WTC11 (cell line): Measurements from ENCODE around the gene PIP4K2A. TPM values are rescaled to one million over a fixed set of nuclear protein-coding genes. Genes with fewer than 3 reads are reported as not detected.

Experiments used
- ATAC-seq: fragments of 200-7000 bp; cut with Tn5 transposase; 2 replicates; pipeline ENCODE4 v1.10.0; 2021; ENCODE audit warnings: mild to moderate bottlenecking, moderate library complexity
- CTCF ChIA-PET: fragments of 300-600 bp; sonication (Branson Sonifier 250); formaldehyde crosslinking; loops from one replicate; lab custom pipeline; 2021; ENCODE audit warnings: antibody characterized with exemption; lab: Charles Lee
- POLR2A ChIA-PET: fragments of 350-600 bp; sonication (Branson Sonifier 250); formaldehyde crosslinking; loops from one replicate; lab custom pipeline; 2021; ENCODE audit warnings: antibody characterized with exemption; lab: Charles Lee
- DNase-seq: peaks from one replicate; pipeline ENCODE4 v3.0.0; 2021; ENCODE audit warnings: low spot score
- H3K27ac Mint-ChIP-seq: 2 replicates; pipeline ENCODE4 v1.8.0; 2021; ENCODE audit warnings: mixed read lengths
- H3K27me3 Mint-ChIP-seq: 2 replicates; pipeline ENCODE4 v1.8.0; 2021; ENCODE audit warnings: low read depth, mild to moderate bottlenecking, moderate library complexity, mixed read lengths
- H3K36me3 Mint-ChIP-seq: 2 replicates; pipeline ENCODE4 v1.8.0; 2021; ENCODE audit warnings: mixed read lengths
- H3K4me1 Mint-ChIP-seq: 2 replicates; pipeline ENCODE4 v1.8.0; 2022; ENCODE audit warnings: mixed read lengths
- H3K4me3 Mint-ChIP-seq: 2 replicates; pipeline ENCODE4 v1.8.0; 2021; ENCODE audit warnings: mild to moderate bottlenecking, moderate library complexity, mixed read lengths
- H3K9me3 Mint-ChIP-seq: 2 replicates; pipeline ENCODE4 v1.8.0; 2021; ENCODE audit warnings: mixed read lengths
- ELF4 ChIP-seq: sonication (generic); formaldehyde crosslinking; IDR thresholded peaks from 2 replicates; pipeline ENCODE4 v1.8.1; 2022; ENCODE audit warnings: low read depth, mild to moderate bottlenecking, moderate library complexity, missing genetic modification reagents
- EMX1 ChIP-seq: fragments of 250-450 bp; sonication (Bioruptor Pico); IDR thresholded peaks from 2 replicates; pipeline ENCODE4 v1.8.0; 2021; ENCODE audit warnings: mild to moderate bottlenecking
- JUN ChIP-seq: sonication (generic); formaldehyde crosslinking; IDR thresholded peaks from 2 replicates; pipeline ENCODE4 v1.8.0; 2023; ENCODE audit warnings: mild to moderate bottlenecking, missing genetic modification reagents
- KAT7 ChIP-seq: sonication (generic); formaldehyde crosslinking; IDR thresholded peaks from 2 replicates; pipeline ENCODE4 v1.8.1; 2023; ENCODE audit warnings: missing genetic modification reagents, mild to moderate bottlenecking, borderline replicate concordance
- NFYB ChIP-seq: sonication (generic); formaldehyde crosslinking; conservative IDR thresholded peaks from 2 replicates; pipeline ENCODE4 v1.8.0; 2022; ENCODE audit warnings: low read depth, missing genetic modification reagents
- NR2C2 ChIP-seq: sonication (generic); formaldehyde crosslinking; IDR thresholded peaks from 2 replicates; pipeline ENCODE4 v1.8.0; 2022; ENCODE audit warnings: mild to moderate bottlenecking, missing genetic modification reagents
- PRRX2 ChIP-seq: fragments of 250-450 bp; sonication (Bioruptor Pico); IDR thresholded peaks from 2 replicates; pipeline ENCODE4 v1.8.0; 2021; ENCODE audit warnings: mild to moderate bottlenecking
- SP1 ChIP-seq: sonication (generic); formaldehyde crosslinking; conservative IDR thresholded peaks from 2 replicates; pipeline ENCODE4 v1.8.1; 2022; ENCODE audit warnings: missing genetic modification reagents
- TCF7 ChIP-seq: sonication (generic); formaldehyde crosslinking; IDR thresholded peaks from 2 replicates; pipeline ENCODE4 v1.8.0; 2022; ENCODE audit warnings: mild to moderate bottlenecking, low read depth, missing genetic modification reagents, moderate library complexity
- ZNF121 ChIP-seq: sonication (generic); formaldehyde crosslinking; IDR thresholded peaks from 2 replicates; pipeline ENCODE4 v1.8.0; 2023; ENCODE audit warnings: missing genetic modification reagents
- ZNF232 ChIP-seq: sonication (generic); formaldehyde crosslinking; IDR thresholded peaks from 2 replicates; pipeline ENCODE4 v1.8.0; 2022; ENCODE audit warnings: mild to moderate bottlenecking, missing genetic modification reagents
- ZNF263 ChIP-seq: sonication (generic); formaldehyde crosslinking; IDR thresholded peaks from 2 replicates; pipeline ENCODE4 v1.8.1; 2022; ENCODE audit warnings: low read depth, mild to moderate bottlenecking, moderate library complexity, missing genetic modification reagents
- total RNA-seq: library from RNA; stranded (reverse); gene quantifications from 3 replicates; pipeline ENCODE4 v1.2.3, GENCODE V29; 2021
- TF ChIP-seq, protein P1 (sequence below): sonication (generic); formaldehyde crosslinking; IDR thresholded peaks from 2 replicates; pipeline ENCODE4 v1.8.0; 2022; ENCODE audit warnings: mild to moderate bottlenecking, missing genetic modification reagents
- TF ChIP-seq, protein P2 (sequence below): sonication (generic); formaldehyde crosslinking; conservative IDR thresholded peaks from 2 replicates; pipeline ENCODE4 v1.8.1; 2023; ENCODE audit warnings: mild to moderate bottlenecking, low read depth, missing genetic modification reagents, moderate library complexity
- TF ChIP-seq, protein P3 (sequence below): fragments of 250-450 bp; sonication (Bioruptor Pico); IDR thresholded peaks from 2 replicates; pipeline ENCODE4 v1.9.0; 2021; ENCODE audit warnings: mild to moderate bottlenecking
- TF ChIP-seq, protein P4 (sequence below): fragments of 250-450 bp; sonication (Bioruptor Pico); IDR thresholded peaks from 2 replicates; pipeline ENCODE4 v1.9.0; 2021; ENCODE audit warnings: mild to moderate bottlenecking, borderline replicate concordance
- TF ChIP-seq, protein P5 (sequence below): sonication (generic); formaldehyde crosslinking; IDR thresholded peaks from 2 replicates; pipeline ENCODE4 v1.8.0; 2023; ENCODE audit warnings: mild to moderate bottlenecking, missing genetic modification reagents
- TF ChIP-seq, protein P6 (sequence below): fragments of 250-450 bp; sonication (Bioruptor Pico); IDR thresholded peaks from 2 replicates; pipeline ENCODE4 v2.1.2; 2022; ENCODE audit warnings: mild to moderate bottlenecking, moderate library complexity

PIP4K2A gene
- total RNA-seq, 1 experiment from 2014 or later: 47.5 TPM

DNA sequence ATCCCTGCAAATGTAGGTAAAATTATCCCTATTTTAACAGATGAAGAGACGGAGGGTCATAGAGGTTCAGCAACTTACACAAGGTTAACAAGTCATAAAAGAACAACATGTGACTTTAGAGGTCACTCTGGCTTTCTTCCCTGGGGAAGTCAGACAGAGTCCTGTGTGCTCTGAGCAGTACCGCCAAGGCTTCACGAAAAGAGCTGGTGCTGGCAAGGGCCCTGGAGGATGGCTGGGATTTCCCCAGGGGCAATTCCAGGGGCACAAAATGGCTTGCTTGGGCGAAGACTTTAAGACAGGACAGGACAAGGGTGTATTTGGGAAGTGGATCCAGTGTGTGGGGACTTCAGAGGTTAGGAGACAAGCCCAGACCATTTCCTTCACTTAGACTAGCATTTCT, 144.1 kb downstream of the PIP4K2A start:
- no peak overlapping the region for H3K4me3 Mint-ChIP-seq
- TF ChIP-seq, protein P1, sequence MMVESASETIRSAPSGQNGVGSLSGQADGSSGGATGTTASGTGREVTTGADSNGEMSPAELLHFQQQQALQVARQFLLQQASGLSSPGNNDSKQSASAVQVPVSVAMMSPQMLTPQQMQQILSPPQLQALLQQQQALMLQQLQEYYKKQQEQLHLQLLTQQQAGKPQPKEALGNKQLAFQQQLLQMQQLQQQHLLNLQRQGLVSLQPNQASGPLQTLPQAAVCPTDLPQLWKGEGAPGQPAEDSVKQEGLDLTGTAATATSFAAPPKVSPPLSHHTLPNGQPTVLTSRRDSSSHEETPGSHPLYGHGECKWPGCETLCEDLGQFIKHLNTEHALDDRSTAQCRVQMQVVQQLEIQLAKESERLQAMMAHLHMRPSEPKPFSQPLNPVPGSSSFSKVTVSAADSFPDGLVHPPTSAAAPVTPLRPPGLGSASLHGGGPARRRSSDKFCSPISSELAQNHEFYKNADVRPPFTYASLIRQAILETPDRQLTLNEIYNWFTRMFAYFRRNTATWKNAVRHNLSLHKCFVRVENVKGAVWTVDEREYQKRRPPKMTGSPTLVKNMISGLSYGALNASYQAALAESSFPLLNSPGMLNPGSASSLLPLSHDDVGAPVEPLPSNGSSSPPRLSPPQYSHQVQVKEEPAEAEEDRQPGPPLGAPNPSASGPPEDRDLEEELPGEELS (CRISPR knock-in tag): no peak
- TF ChIP-seq ZNF121 (no peak), ZNF232 (CRISPR knock-in tag) (no peak), SP1 (CRISPR knock-in tag) (no peak), ZNF263 (CRISPR knock-in tag) (no peak), EMX1 (no peak)
- TF ChIP-seq, protein P2, sequence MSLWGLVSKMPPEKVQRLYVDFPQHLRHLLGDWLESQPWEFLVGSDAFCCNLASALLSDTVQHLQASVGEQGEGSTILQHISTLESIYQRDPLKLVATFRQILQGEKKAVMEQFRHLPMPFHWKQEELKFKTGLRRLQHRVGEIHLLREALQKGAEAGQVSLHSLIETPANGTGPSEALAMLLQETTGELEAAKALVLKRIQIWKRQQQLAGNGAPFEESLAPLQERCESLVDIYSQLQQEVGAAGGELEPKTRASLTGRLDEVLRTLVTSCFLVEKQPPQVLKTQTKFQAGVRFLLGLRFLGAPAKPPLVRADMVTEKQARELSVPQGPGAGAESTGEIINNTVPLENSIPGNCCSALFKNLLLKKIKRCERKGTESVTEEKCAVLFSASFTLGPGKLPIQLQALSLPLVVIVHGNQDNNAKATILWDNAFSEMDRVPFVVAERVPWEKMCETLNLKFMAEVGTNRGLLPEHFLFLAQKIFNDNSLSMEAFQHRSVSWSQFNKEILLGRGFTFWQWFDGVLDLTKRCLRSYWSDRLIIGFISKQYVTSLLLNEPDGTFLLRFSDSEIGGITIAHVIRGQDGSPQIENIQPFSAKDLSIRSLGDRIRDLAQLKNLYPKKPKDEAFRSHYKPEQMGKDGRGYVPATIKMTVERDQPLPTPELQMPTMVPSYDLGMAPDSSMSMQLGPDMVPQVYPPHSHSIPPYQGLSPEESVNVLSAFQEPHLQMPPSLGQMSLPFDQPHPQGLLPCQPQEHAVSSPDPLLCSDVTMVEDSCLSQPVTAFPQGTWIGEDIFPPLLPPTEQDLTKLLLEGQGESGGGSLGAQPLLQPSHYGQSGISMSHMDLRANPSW (CRISPR knock-in tag): no peak
- TF ChIP-seq, protein P3, sequence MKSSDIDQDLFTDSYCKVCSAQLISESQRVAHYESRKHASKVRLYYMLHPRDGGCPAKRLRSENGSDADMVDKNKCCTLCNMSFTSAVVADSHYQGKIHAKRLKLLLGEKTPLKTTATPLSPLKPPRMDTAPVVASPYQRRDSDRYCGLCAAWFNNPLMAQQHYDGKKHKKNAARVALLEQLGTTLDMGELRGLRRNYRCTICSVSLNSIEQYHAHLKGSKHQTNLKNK (CRISPR knock-in tag): no peak
- TF ChIP-seq, all 79 proteins: peak for 0
- Mint-ChIP-seq H3K9me3 (no peaks in the 10 kb centered on the region), H3K27me3 (no peaks in the 10 kb centered on the region), H3K4me1 (peaks cover 26% of the 10 kb centered on the region), H3K36me3 (peaks cover 40% of the 10 kb centered on the region), H3K27ac (no peak overlapping the region)
- DNase-seq (no peak), ATAC-seq (no peak)
- ChIA-PET CTCF (interaction anchor here (0.7 kb wide), 1 partner anchor 84 kb away, joined by 3 read pairs; no protein-coding TSS in a partner anchor), POLR2A (no interaction called here)

DNA sequence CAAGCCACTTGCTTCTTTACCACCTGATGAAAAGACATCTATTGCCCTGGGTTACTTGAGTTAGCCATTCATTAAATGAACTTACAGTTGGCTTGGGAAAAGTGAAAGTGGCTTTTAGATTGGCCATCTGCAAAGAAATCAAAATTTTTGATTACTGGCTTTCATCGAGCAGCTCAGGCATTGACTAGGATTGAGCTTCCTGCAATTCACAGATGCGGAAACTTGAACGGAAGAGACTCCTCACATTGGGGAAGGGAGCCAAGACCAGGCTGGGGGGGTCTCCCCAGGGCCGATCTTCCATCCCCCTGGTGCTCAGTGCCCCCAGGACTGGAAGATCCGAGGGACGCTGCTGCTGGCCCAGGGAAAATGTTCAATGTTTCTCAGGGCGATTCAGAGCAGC, 145.4 kb downstream of the PIP4K2A start:
- DNase-seq (no peak), ATAC-seq (no peak)
- Mint-ChIP-seq H3K4me1 (peaks cover 33% of the 10 kb centered on the region), H3K27me3 (no peaks in the 10 kb centered on the region), H3K36me3 (peaks cover 43% of the 10 kb centered on the region), H3K27ac (no peak overlapping the region), H3K9me3 (no peaks in the 10 kb centered on the region), H3K4me3 (no peak overlapping the region)
- ChIA-PET POLR2A (no interaction called here), CTCF (no interaction called here)
- TF ChIP-seq NR2C2 (CRISPR knock-in tag) (no peak), ELF4 (CRISPR knock-in tag) (no peak), ZNF263 (CRISPR knock-in tag) (no peak), ZNF121 (no peak), NFYB (no peak), JUN (CRISPR knock-in tag) (no peak), KAT7 (no peak), TCF7 (CRISPR knock-in tag) (no peak), PRRX2 (CRISPR knock-in tag) (no peak)
- TF ChIP-seq, protein P4, sequence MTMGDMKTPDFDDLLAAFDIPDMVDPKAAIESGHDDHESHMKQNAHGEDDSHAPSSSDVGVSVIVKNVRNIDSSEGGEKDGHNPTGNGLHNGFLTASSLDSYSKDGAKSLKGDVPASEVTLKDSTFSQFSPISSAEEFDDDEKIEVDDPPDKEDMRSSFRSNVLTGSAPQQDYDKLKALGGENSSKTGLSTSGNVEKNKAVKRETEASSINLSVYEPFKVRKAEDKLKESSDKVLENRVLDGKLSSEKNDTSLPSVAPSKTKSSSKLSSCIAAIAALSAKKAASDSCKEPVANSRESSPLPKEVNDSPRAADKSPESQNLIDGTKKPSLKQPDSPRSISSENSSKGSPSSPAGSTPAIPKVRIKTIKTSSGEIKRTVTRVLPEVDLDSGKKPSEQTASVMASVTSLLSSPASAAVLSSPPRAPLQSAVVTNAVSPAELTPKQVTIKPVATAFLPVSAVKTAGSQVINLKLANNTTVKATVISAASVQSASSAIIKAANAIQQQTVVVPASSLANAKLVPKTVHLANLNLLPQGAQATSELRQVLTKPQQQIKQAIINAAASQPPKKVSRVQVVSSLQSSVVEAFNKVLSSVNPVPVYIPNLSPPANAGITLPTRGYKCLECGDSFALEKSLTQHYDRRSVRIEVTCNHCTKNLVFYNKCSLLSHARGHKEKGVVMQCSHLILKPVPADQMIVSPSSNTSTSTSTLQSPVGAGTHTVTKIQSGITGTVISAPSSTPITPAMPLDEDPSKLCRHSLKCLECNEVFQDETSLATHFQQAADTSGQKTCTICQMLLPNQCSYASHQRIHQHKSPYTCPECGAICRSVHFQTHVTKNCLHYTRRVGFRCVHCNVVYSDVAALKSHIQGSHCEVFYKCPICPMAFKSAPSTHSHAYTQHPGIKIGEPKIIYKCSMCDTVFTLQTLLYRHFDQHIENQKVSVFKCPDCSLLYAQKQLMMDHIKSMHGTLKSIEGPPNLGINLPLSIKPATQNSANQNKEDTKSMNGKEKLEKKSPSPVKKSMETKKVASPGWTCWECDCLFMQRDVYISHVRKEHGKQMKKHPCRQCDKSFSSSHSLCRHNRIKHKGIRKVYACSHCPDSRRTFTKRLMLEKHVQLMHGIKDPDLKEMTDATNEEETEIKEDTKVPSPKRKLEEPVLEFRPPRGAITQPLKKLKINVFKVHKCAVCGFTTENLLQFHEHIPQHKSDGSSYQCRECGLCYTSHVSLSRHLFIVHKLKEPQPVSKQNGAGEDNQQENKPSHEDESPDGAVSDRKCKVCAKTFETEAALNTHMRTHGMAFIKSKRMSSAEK (CRISPR knock-in tag): no peak
- TF ChIP-seq, protein P2 (CRISPR knock-in tag): no peak
- TF ChIP-seq, protein P5, sequence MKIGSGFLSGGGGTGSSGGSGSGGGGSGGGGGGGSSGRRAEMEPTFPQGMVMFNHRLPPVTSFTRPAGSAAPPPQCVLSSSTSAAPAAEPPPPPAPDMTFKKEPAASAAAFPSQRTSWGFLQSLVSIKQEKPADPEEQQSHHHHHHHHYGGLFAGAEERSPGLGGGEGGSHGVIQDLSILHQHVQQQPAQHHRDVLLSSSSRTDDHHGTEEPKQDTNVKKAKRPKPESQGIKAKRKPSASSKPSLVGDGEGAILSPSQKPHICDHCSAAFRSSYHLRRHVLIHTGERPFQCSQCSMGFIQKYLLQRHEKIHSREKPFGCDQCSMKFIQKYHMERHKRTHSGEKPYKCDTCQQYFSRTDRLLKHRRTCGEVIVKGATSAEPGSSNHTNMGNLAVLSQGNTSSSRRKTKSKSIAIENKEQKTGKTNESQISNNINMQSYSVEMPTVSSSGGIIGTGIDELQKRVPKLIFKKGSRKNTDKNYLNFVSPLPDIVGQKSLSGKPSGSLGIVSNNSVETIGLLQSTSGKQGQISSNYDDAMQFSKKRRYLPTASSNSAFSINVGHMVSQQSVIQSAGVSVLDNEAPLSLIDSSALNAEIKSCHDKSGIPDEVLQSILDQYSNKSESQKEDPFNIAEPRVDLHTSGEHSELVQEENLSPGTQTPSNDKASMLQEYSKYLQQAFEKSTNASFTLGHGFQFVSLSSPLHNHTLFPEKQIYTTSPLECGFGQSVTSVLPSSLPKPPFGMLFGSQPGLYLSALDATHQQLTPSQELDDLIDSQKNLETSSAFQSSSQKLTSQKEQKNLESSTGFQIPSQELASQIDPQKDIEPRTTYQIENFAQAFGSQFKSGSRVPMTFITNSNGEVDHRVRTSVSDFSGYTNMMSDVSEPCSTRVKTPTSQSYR: no peak
- TF ChIP-seq, protein P6, sequence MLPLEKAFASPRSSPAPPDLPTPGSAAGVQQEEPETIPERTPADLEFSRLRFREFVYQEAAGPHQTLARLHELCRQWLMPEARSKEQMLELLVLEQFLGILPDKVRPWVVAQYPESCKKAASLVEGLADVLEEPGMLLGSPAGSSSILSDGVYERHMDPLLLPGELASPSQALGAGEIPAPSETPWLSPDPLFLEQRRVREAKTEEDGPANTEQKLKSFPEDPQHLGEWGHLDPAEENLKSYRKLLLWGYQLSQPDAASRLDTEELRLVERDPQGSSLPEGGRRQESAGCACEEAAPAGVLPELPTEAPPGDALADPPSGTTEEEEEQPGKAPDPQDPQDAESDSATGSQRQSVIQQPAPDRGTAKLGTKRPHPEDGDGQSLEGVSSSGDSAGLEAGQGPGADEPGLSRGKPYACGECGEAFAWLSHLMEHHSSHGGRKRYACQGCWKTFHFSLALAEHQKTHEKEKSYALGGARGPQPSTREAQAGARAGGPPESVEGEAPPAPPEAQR (CRISPR knock-in tag): no peak
